Measurements from ENCODE around the gene RSPO3.

GRCh38 chr6:127206531-127207095 is 88.1 kb downstream of the RSPO3 start:
- TF ChIP-seq EZH2 (IDR thresholded peaks at IDR 0.05; ENCODE audit: low read length, unreplicated experiment), result no peak
- no peak for TF ChIP-seq CTCF (conservative IDR thresholded peaks at IDR 0.05; ENCODE audit: low read depth, low read length)
- no peak for TF ChIP-seq EZH2phosphoT487 (IDR thresholded peaks at IDR 0.05; ENCODE audit: borderline replicate concordance, low read length)

All from PC-3 (cell line).